GM21723 (cell line): ENCODE results near the gene GRM4.

Experiments used
- ATAC-seq: cut with Tn5 transposase; IDR thresholded peaks from one replicate; pipeline ENCODE4 v1.9.1; 2021; ENCODE audit warnings: mild to moderate bottlenecking, moderate library complexity; ENCODE audit not compliant: unreplicated experiment

The GRM4 gene

DNA sequence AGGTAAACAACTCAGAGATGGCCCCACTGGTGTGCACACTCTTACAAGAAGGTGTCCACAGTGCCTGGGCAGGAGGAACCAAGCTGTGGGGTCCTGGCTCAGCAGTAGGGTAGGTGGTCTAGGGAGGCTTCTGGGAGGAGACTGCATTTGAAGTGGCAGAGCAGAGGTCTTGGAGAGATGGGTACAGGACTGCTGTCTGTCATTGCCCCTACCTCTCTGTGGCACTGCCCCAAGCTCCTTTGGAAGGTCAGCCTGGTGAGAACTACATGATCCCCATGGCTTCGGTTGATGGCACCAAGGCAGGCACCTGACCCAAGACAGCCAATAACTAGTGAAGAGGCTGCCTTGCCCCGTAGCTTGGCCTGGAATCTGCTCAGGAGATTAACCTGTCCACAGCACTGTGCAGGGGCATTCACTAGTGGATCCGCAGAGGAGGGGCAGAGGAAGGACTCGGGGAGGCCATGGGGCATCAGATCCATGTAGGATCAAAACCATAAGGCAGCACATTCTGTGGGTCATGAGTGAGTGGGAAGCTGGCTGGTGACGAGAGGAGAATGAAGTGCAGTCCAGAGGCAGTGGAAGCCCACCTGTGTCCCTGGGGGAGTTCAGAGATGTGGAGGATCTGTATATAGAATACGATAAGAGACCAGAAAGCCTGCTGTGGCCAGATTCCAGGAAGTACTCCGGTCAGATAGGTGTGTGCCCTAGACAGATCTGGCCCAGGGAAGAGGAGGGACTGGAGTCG lies 162.0 kb downstream of the GRM4 start:
- ATAC-seq = no peak

GRCh38 chr6:33983109-33983716 lies 162.7 kb downstream of the GRM4 start:
- ATAC-seq = no peak

- no peak for ATAC-seq
These were observed 164.0 kb downstream of the GRM4 start for GRCh38 chr6:33981861-33982260.

DNA sequence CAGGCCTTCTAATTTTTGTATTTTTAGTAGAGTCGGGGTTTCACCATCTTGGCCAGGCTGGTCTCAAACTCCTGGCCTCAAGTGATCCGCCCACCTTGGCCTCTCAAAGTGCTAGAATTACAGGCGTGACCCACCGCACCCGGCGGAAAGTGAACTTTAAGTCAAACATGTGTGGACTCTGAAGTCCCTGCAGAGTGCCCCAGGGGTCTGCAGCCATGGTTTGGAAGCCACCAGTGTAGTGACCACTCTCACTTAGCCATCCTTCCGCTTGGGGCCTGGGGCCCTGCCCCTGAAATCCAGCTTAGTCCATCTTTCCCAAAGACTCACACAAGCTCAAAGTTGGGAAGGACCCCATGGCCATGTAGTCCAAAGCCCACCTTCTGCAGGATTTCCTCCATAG lies 164.5 kb downstream of the GRM4 start:
- no peak for ATAC-seq

- ATAC-seq = no peak
These were observed 165.4 kb downstream of the GRM4 start for GRCh38 chr6:33980176-33981175.

DNA sequence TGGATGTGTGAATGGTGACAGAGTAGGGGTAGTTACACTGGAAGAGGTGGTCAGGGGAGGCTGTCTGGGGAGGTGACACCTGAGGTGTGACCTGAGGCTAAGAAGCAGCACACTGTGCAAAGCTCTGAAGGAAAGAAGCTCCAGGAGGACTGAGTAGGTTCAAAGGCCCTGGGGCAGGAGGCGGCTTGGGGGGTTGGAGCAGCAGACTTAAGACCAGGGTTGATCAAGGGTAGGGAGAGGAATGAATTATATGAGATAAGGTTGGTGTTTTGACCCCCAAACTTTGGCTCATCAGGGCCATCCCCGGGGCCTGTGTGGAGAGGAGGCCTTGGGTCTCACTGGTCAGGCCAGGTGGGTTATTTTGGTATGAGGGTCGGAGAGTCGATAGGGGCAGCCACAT lies 166.1 kb downstream of the GRM4 start:
- ATAC-seq = no peak

- no peak for ATAC-seq
These were observed 167.3 kb downstream of the GRM4 start for GRCh38 chr6:33978412-33979150.

DNA sequence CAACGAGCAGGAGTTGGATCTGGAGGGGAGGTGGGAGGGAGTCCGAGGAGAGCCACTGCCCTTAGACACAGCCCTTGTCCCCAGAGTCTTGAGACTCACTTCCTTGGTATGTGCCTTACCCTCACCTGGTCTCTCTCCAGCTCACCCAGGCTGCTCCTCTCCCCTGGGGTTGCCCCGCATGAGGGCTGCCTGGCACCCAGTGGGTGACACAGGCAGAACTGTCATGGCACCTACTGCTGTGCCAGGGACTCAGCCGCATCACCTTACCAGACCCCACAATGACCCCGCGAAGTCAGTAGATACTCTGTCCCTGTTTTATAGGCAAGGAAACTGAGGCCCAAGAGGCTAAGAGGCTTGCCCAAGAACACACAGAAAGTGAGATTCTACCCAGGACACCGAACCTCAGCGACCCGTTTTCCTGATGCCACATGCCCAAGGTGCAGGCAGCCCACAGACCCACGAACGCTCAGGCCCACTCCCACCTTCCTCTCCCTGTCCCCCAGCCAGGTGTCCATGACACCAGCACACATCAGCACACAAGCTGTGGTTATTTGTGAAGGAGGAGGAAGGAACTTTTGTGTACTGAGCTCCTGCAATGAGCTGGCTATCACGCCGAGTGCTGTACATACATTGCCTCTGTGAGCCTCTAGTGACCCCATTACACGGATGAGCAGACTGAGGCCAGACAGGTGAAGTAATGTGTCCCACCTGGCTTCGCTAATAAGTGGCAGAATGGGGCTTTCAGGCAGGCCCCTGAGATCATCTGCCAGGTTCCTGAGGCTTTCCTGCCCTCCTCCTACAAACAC lies 168.1 kb downstream of the GRM4 start:
- ATAC-seq = no peak

DNA sequence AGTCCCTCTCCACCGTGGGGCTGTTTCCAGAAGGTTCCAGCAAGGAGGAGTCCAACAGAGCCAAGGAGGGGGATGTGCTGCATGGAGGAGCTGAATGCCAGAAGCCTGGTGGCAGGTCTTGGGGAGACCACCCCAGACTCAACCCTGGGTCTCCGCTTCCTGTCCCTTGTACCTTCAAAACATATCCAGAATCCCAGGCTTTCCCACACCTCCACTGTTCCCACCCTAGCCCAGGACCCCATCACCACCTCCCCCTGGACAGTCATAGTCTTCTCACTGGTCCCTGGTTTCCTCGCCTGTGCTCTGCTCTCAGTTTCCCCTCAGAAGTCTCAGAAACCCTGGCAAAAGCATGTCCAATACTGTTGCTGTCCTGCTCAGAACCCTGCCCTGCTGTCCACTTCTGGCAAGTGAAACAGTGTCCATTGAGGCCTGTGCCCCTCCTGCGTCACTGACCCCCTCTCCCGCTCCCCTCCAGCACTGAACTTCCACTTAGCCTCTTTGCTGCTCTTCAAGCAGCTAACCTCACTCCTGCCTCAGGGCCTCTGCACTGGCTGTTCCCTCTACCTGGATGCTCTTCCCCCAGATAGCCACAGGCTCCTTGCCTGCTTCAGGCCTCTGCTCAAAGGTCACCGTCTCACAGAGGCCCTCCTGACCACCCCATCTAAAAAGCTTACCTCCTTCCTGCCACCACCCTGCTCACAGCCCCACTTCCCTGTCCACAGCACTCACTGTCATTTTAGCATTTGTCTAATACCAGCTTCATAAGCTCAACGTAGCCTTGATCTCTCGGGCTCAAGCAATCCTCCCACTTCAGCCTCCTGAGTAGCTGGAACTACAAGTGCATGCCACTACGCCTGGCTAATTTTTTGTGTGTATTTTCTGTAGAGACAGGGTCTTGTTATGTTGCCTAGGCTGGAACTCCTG lies 169.2 kb downstream of the GRM4 start:
- no peak for ATAC-seq

GRCh38 chr6:33975661-33976436 lies 170.0 kb downstream of the GRM4 start:
- no peak for ATAC-seq

- ATAC-seq = no peak
These were observed 171.4 kb downstream of the GRM4 start for GRCh38 chr6:33974471-33974870.

DNA sequence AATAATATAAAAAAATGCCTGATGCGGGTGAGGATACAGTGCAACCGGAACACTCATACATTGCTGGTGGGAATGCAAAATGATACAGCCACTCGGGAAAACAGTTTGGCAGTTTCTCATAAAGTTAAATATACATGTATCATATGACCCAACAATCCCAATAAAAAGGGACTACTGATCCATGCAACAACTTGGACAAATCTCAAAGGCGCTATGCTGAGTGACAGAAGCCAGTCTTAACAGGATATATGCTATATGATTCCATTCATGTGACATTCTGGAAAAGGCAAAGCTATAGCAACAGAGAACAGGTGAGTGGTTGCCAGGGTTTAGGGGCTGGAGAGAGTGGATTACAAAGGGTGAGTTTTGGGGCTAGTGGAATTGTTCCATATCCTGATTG lies 171.9 kb downstream of the GRM4 start:
- no peak for ATAC-seq

- no peak for ATAC-seq
These were observed 174.3 kb downstream of the GRM4 start for GRCh38 chr6:33971580-33971979.
